ENCODE data around the gene IPO9. TPM values are rescaled to one million over a fixed set of nuclear protein-coding genes. Genes with fewer than 3 reads are reported as not detected.

The IPO9 gene
- total and polyA plus RNA-seq, 10 of the 15 experiments (the other 5 are each of a cell fraction or from before 2014, with no cell fraction given) = 19.1 to 77.3 (median 34.1) TPM

GRCh38 chr1:201890806-201891450, 62.0 kb downstream of the IPO9 start:
- H3K27ac ChIP-seq (ENCODE audit: control insufficient read depth, insufficient read depth) = no peak overlapping the region
- RAD21 ChIA-PET (ENCODE audit: unreplicated experiment) = interaction anchor here (0.6 kb wide), 1 partner anchor 226 kb away, joined by 3 read pairs; no protein-coding TSS in a partner anchor
- H2AFZ ChIP-seq (ENCODE audit: control insufficient read depth, low read depth, low read length) = no peak overlapping the region
- H3K4me2 ChIP-seq (ENCODE audit: control insufficient read depth, insufficient read depth) = no peak overlapping the region
- SMC1A ChIA-PET (ENCODE audit: uncharacterized antibody, unreplicated experiment) = no interaction called here
- H3K9ac ChIP-seq (ENCODE audit: control insufficient read depth, insufficient read depth, low read length) = no peak overlapping the region
- H3K4me1 ChIP-seq (ENCODE audit: control insufficient read depth, insufficient read depth, low read length) = no peaks in the 10 kb centered on the region
- no peak overlapping the region for H3K4me3 ChIP-seq
- peaks cover 2 to 12% of the 10 kb centered on the region in 2 experiments; a peak in 3 of 4 replicates for H3K27me3 ChIP-seq (replicated peaks in 1 of 2; ENCODE audit: control insufficient read depth in 2 of 2, insufficient read depth in 2 of 2, low read length in 1 of 2)
- ATAC-seq = no peak
- no peak for FAIRE-seq
- H3K9me3 ChIP-seq (replicated peaks; ENCODE audit: control insufficient read depth, insufficient read depth, low read length) = no peaks in the 10 kb centered on the region
- no TSS peak for BruUV-seq (replicated peaks)
- POLR2A ChIA-PET = no interaction called here
- no peaks in the 10 kb centered on the region for H3K79me2 ChIP-seq (ENCODE audit: control insufficient read depth, insufficient read depth, low read length)
- in situ Hi-C loops (cut with MboI) = loop anchor here (5.0 kb wide), 2 partner anchors 81 to 231 kb away; partner anchors contain the start of gene GPR37L1
- H3K36me3 ChIP-seq (ENCODE audit: control insufficient read depth in 2 of 2, insufficient read depth in 2 of 2, low read length in 1 of 2) = no peaks in the 10 kb centered on the region; a peak in 1 of 4 replicates
- 14% methylated on average over 3 of the region's 3 CpGs for WGBS (ENCODE audit: insufficient coverage, insufficient replicate concordance, low lambda C conversion rate, missing lambda C conversion rate)
- CTCF ChIA-PET = interaction anchor here (6.4 to 10.2 kb wide), 2 partner anchors 10 to 77 kb away, joined by 99 to 233 read pairs; no protein-coding TSS in a partner anchor
- no peaks in the 10 kb centered on the region for H4K20me1 ChIP-seq (ENCODE audit: control insufficient read depth, insufficient read depth)
- intact Hi-C loops (cut with micrococcal nuclease; ENCODE audit: unreplicated experiment) = no loop called here
- DNase-seq (ENCODE audit: low read depth, low spot score) = no peak
- TF ChIP-seq EP300 (IDR thresholded peaks at IDR 0.05; ENCODE audit: borderline replicate concordance in 1 of 2, control insufficient read depth in 1 of 2, low read depth in 2 of 2, low read length in 2 of 2) = no peak
- no peak for TF ChIP-seq ZNF274 (IDR thresholded peaks at IDR 0.05; ENCODE audit: insufficient read depth, insufficient read length)
- no peak for TF ChIP-seq POLR2A (IDR thresholded peaks at IDR 0.05; ENCODE audit: low read depth, low read length)
- no peak for TF ChIP-seq NKRF (conservative IDR thresholded peaks at IDR 0.05)
- no peak for TF ChIP-seq NFXL1 (IDR thresholded peaks at IDR 0.05; ENCODE audit: borderline replicate concordance)
- TF ChIP-seq RELB (IDR thresholded peaks at IDR 0.05; ENCODE audit: low read depth) = no peak
- no peak for TF ChIP-seq STAT1 (conservative IDR thresholded peaks at IDR 0.05)
- TF ChIP-seq PML (IDR thresholded peaks at IDR 0.05; ENCODE audit: low read length) = no peak
- TF ChIP-seq SIX5 (IDR thresholded peaks at IDR 0.05; ENCODE audit: low read depth, low read length, severe bottlenecking) = no peak
- no peak for TF ChIP-seq JUNB (IDR thresholded peaks at IDR 0.05)
- no peak for TF ChIP-seq E4F1 (IDR thresholded peaks at IDR 0.05; ENCODE audit: borderline replicate concordance, partially characterized antibody)
- TF ChIP-seq POLR2AphosphoS5 (IDR thresholded peaks at IDR 0.05; ENCODE audit: low read length) = no peak
- TF ChIP-seq YBX1 (IDR thresholded peaks at IDR 0.05) = no peak
- no peak for TF ChIP-seq CBX3 (IDR thresholded peaks at IDR 0.05; ENCODE audit: borderline replicate concordance, low read depth)
- no peak for TF ChIP-seq REST (IDR thresholded peaks at IDR 0.05; ENCODE audit: low read depth, low read length)

Data from GM12878 (cell line).